HEK293 (cell line): Measurements from ENCODE around the gene HPDL.

Source experiments
- CTCF ChIA-PET: fragments of 350-600 bp; formaldehyde crosslinking; extraction: SDS; loops from one replicate; lab custom pipeline; 2021; ENCODE audit warnings: antibody characterized with exemption; lab: Yijun Ruan, JAX
- POLR2A ChIA-PET: fragments of 300-600 bp; formaldehyde crosslinking; extraction: SDS; loops from one replicate; lab custom pipeline; 2020; ENCODE audit warnings: antibody characterized with exemption, inconsistent platforms; lab: Yijun Ruan, JAX
- H3K27ac ChIP-seq: fragments of 200-500 bp; sonication (Bioruptor generic); 2 replicates; pipeline ENCODE4 v1.5.1; 2014; ENCODE audit warnings: low read depth, low read length, control low read depth, inconsistent platforms; ENCODE audit errors: extremely low read depth
- H3K36me3 ChIP-seq, 2 experiments: fragments of 200-500 bp in 1 of 2; sonication (Bioruptor generic) in 1 of 2; 1 replicate in 1 of 2; 2 replicates in 1 of 2; pipeline ENCODE4 v1.5.1; 2014 to 2017; ENCODE audit warnings: inconsistent platforms in 2 of 2, low read length in 2 of 2; ENCODE audit not compliant: control insufficient read depth in 2 of 2, insufficient read depth in 1 of 2
- H3K4me1 ChIP-seq: fragments of 200-500 bp; sonication (Bioruptor generic); 2 replicates; pipeline ENCODE4 v1.5.1; 2014; ENCODE audit warnings: mild to moderate bottlenecking, low read length, inconsistent platforms; ENCODE audit not compliant: control insufficient read depth, insufficient read depth
- H3K4me3 ChIP-seq: 2 replicates; pipeline ENCODE4 v1.5.1; 2011; ENCODE audit warnings: low read depth, mild to moderate bottlenecking, control low read depth, low read length, moderate library complexity
- H3K9me3 ChIP-seq: fragments of 200-500 bp; sonication (Bioruptor generic); 2 replicates; pipeline ENCODE4 v1.5.1; 2014; ENCODE audit warnings: low read depth, low read length, inconsistent platforms; ENCODE audit not compliant: control insufficient read depth, insufficient read depth
- GLI4 ChIP-seq: fragments of 450-650 bp; formaldehyde crosslinking; IDR thresholded peaks from 2 replicates; pipeline ENCODE4 v1.5.1; 2016; ENCODE audit warnings: missing biosample characterization, missing genetic modification characterization
- MEIS1 ChIP-seq: sonication (generic); formaldehyde crosslinking; IDR thresholded peaks from 2 replicates; pipeline ENCODE4 v1.8.1; 2022; ENCODE audit warnings: missing genetic modification reagents, mild to moderate bottlenecking, borderline replicate concordance
- YY1 ChIP-seq: fragments of 450-650 bp; formaldehyde crosslinking; IDR thresholded peaks from 2 replicates; pipeline ENCODE4 v1.5.1; 2018; ENCODE audit warnings: missing biosample characterization, missing genetic modification characterization
- ZBTB21 ChIP-seq: fragments of 450-650 bp; formaldehyde crosslinking; IDR thresholded peaks from 2 replicates; pipeline ENCODE4 v1.5.1; 2017; ENCODE audit warnings: missing biosample characterization, missing genetic modification characterization
- ZBTB7A ChIP-seq: fragments of 450-650 bp; formaldehyde crosslinking; IDR thresholded peaks from 2 replicates; pipeline ENCODE4 v1.5.1; 2016; ENCODE audit warnings: low read depth, missing biosample characterization, missing genetic modification characterization
- ZFP37 ChIP-seq: fragments of 450-650 bp; formaldehyde crosslinking; IDR thresholded peaks from 2 replicates; pipeline ENCODE4 v1.5.1; 2016; ENCODE audit warnings: missing biosample characterization, missing genetic modification characterization
- ZNF174 ChIP-seq: fragments of 450-650 bp; formaldehyde crosslinking; IDR thresholded peaks from 2 replicates; pipeline ENCODE4 v1.5.0; 2017; ENCODE audit warnings: missing biosample characterization, mild to moderate bottlenecking, missing genetic modification characterization
- ZNF302 ChIP-seq: fragments of 450-650 bp; formaldehyde crosslinking; IDR thresholded peaks from 2 replicates; pipeline ENCODE4 v1.5.1; 2016; ENCODE audit warnings: missing biosample characterization, missing genetic modification characterization, low read depth
- ZNF404 ChIP-seq: fragments of 450-650 bp; formaldehyde crosslinking; IDR thresholded peaks from 2 replicates; pipeline ENCODE4 v1.5.1; 2017; ENCODE audit warnings: missing biosample characterization, missing genetic modification characterization
- ZNF530 ChIP-seq: fragments of 450-650 bp; formaldehyde crosslinking; IDR thresholded peaks from 2 replicates; pipeline ENCODE4 v1.5.1; 2016; ENCODE audit warnings: low read depth, missing biosample characterization, missing genetic modification characterization
- ZNF610 ChIP-seq: fragments of 450-650 bp; formaldehyde crosslinking; IDR thresholded peaks from 2 replicates; pipeline ENCODE4 v1.5.1; 2016; ENCODE audit warnings: missing biosample characterization, missing genetic modification characterization, borderline replicate concordance
- ZNF654 ChIP-seq: fragments of 450-650 bp; formaldehyde crosslinking; IDR thresholded peaks from 2 replicates; pipeline ENCODE4 v1.5.1; 2016; ENCODE audit warnings: low read depth, missing biosample characterization, missing genetic modification characterization
- ZNF677 ChIP-seq: fragments of 450-650 bp; IDR thresholded peaks from 2 replicates; pipeline ENCODE4 v1.5.0; 2018; ENCODE audit warnings: missing biosample characterization, mild to moderate bottlenecking, missing genetic modification characterization, moderate library complexity
- ZNF701 ChIP-seq: fragments of 450-650 bp; formaldehyde crosslinking; IDR thresholded peaks from 2 replicates; pipeline ENCODE4 v1.5.1; 2016; ENCODE audit warnings: missing biosample characterization, missing genetic modification characterization
- ZNF707 ChIP-seq: fragments of 450-650 bp; formaldehyde crosslinking; IDR thresholded peaks from 2 replicates; pipeline ENCODE4 v1.5.1; 2016; ENCODE audit warnings: missing biosample characterization, missing genetic modification characterization
- ZNF747 ChIP-seq: fragments of 450-650 bp; formaldehyde crosslinking; IDR thresholded peaks from 2 replicates; pipeline ENCODE4 v1.5.1; 2016; ENCODE audit warnings: missing biosample characterization, missing genetic modification characterization
- ZNF76 ChIP-seq: fragments of 450-650 bp; formaldehyde crosslinking; IDR thresholded peaks from 2 replicates; pipeline ENCODE4; 2016; ENCODE audit warnings: low read depth, missing biosample characterization, missing genetic modification characterization, borderline replicate concordance
- ZNF776 ChIP-seq: fragments of 450-650 bp; formaldehyde crosslinking; IDR thresholded peaks from 2 replicates; pipeline ENCODE4 v1.5.0; 2017; ENCODE audit warnings: missing biosample characterization, missing genetic modification characterization, borderline replicate concordance
- ZSCAN23 ChIP-seq: fragments of 450-650 bp; formaldehyde crosslinking; IDR thresholded peaks from 2 replicates; pipeline ENCODE4 v1.5.1; 2016; ENCODE audit warnings: missing biosample characterization, missing genetic modification characterization
- TF ChIP-seq, protein P1 (sequence below): fragments of 450-650 bp; formaldehyde crosslinking; IDR thresholded peaks from 2 replicates; pipeline ENCODE4 v1.5.1; 2016; ENCODE audit warnings: missing biosample characterization, missing genetic modification characterization
- TF ChIP-seq, protein P2 (sequence below): fragments of 450-650 bp; formaldehyde crosslinking; IDR thresholded peaks from 2 replicates; pipeline ENCODE4 v1.5.1; 2017; ENCODE audit warnings: missing biosample characterization, missing genetic modification characterization
- TF ChIP-seq, protein P3 (sequence below): fragments of 450-650 bp; formaldehyde crosslinking; IDR thresholded peaks from 2 replicates; pipeline ENCODE4 v1.5.1; 2017; ENCODE audit warnings: missing biosample characterization, missing genetic modification characterization
- TF ChIP-seq, protein P4 (sequence below): fragments of 450-650 bp; IDR thresholded peaks from 2 replicates; pipeline ENCODE4 v1.5.1; 2018; ENCODE audit warnings: missing biosample characterization, missing genetic modification characterization

HPDL gene

DNA sequence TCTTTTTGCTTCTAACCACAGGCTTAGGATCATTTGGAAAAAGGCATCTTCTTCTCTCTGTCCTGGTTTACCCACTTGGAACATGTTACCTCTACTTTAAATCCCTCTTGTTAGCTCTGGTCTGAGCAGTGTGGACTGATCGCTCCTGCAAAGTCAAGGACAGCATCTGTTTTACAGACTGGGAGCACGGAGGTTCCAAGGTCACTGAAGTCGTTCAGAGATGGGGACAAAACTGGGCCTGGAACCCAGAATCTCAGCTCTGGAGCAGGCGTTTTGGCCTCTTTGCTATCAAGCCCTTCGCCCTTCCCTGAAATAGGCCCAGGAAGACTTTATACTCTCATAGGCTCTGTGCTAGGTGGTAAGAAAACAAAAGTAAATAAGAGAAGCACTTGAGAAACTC lies 24.8 kb downstream of the HPDL start:
- POLR2A ChIA-PET: interaction anchor here (0.7 kb wide), 1 partner anchor 48 kb away, joined by 5 read pairs; no protein-coding TSS in a partner anchor

DNA sequence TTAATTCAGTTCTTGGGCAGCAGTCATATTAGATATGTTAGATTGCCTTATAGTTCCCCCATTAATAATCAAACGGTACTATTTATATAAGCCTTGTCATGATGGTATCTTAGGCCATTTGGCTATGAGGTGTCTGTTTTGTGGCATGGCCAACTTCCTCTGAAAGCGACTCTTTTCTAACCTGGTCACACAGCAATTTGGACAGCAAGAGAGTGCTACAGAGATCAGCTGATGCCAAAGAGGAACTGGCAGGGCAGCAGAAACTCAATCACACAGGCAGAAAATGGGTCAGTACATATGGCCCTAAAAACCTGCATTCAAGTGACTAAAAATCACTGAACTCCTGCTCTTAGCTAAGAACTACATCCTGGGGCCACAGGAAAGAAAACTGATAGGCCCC lies 27.0 kb downstream of the HPDL start:
- Histone ChIP-seq H3K36me3 (no peaks in the 10 kb centered on the region), H3K4me3 (no peak overlapping the region), H3K27ac (no peak overlapping the region), H3K9me3 (no peaks in the 10 kb centered on the region), H3K4me1 (peaks cover 7% of the 10 kb centered on the region; the same call in 1 of the 2 replicates)
- CTCF ChIA-PET: interaction anchor here (0.6 kb wide), 1 partner anchor 158 kb away, joined by 5 read pairs; no protein-coding TSS in a partner anchor
- POLR2A ChIA-PET: interaction anchor here (2.1 kb wide), 1 partner anchor 14 kb away, joined by 5 read pairs; the partner anchor contains the start of genes MUTYH and TOE1
- TF ChIP-seq ZNF610 (tag by site-specific recombination): no peak
- no peak for TF ChIP-seq YY1 (tag by site-specific recombination)
- TF ChIP-seq, protein P1, sequence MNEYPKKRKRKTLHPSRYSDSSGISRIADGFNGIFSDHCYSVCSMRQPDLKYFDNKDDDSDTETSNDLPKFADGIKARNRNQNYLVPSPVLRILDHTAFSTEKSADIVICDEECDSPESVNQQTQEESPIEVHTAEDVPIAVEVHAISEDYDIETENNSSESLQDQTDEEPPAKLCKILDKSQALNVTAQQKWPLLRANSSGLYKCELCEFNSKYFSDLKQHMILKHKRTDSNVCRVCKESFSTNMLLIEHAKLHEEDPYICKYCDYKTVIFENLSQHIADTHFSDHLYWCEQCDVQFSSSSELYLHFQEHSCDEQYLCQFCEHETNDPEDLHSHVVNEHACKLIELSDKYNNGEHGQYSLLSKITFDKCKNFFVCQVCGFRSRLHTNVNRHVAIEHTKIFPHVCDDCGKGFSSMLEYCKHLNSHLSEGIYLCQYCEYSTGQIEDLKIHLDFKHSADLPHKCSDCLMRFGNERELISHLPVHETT (tag by site-specific recombination): no peak
- TF ChIP-seq ZNF707: no peak
- no peak for TF ChIP-seq ZFP37 (tag by site-specific recombination)
- TF ChIP-seq ZBTB21 (tag by site-specific recombination): no peak
- TF ChIP-seq, protein P2, sequence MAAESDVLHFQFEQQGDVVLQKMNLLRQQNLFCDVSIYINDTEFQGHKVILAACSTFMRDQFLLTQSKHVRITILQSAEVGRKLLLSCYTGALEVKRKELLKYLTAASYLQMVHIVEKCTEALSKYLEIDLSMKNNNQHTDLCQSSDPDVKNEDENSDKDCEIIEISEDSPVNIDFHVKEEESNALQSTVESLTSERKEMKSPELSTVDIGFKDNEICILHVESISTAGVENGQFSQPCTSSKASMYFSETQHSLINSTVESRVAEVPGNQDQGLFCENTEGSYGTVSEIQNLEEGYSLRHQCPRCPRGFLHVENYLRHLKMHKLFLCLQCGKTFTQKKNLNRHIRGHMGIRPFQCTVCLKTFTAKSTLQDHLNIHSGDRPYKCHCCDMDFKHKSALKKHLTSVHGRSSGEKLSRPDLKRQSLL: no peak
- no peak for TF ChIP-seq ZNF404 (tag by site-specific recombination)

More for the DNA sequence above, 24.8 kb downstream of the HPDL start:
- Histone ChIP-seq H3K9me3 (no peaks in the 10 kb centered on the region), H3K4me1 (peaks cover 6% of the 10 kb centered on the region; the same call in 1 of the 2 replicates), H3K36me3 (peaks cover 0 to 5% of the 10 kb centered on the region in 2 experiments; a peak in 1 of 3 replicates), H3K4me3 (no peak overlapping the region), H3K27ac (no peak overlapping the region)
- CTCF ChIA-PET: interaction anchor here (0.8 to 4.3 kb wide), 2 partner anchors 8 to 10 kb away, joined by 5 to 23 read pairs; no protein-coding TSS in a partner anchor
- no peak for TF ChIP-seq ZNF677 (tag by site-specific recombination)
- no peak for TF ChIP-seq ZNF302 (tag by site-specific recombination)
- TF ChIP-seq, protein P3, sequence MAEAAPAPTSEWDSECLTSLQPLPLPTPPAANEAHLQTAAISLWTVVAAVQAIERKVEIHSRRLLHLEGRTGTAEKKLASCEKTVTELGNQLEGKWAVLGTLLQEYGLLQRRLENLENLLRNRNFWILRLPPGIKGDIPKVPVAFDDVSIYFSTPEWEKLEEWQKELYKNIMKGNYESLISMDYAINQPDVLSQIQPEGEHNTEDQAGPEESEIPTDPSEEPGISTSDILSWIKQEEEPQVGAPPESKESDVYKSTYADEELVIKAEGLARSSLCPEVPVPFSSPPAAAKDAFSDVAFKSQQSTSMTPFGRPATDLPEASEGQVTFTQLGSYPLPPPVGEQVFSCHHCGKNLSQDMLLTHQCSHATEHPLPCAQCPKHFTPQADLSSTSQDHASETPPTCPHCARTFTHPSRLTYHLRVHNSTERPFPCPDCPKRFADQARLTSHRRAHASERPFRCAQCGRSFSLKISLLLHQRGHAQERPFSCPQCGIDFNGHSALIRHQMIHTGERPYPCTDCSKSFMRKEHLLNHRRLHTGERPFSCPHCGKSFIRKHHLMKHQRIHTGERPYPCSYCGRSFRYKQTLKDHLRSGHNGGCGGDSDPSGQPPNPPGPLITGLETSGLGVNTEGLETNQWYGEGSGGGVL (tag by site-specific recombination): no peak
- TF ChIP-seq ZBTB7A (tag by site-specific recombination): no peak
- TF ChIP-seq ZNF701 (tag by site-specific recombination): no peak
- no peak for TF ChIP-seq ZNF747 (tag by site-specific recombination)

DNA sequence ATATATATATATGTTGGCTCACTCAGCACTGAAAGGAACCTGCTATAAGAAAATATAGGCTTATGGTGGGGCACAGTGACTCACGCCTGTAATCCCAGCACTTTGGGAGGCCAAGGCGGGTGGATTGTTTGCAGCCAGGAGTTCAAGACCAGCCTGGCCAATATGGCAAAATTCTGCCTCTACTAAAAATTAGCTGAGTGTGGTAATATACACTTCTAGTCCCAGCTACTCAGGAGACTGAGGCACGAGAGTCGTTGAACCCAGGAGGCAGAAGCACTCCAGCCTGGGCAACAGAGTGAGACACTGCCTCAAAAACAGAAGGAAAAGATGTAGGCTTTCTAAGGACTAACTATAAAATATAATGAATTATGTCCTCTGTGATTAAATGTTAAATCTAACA lies 28.1 kb downstream of the HPDL start:
- CTCF ChIA-PET: interaction anchor here (0.6 to 11.2 kb wide), 2 partner anchors 11 to 137 kb away, joined by 4 to 157 read pairs; partner anchors contain the start of gene TESK2
- Histone ChIP-seq H3K36me3 (no peaks in the 10 kb centered on the region), H3K9me3 (no peaks in the 10 kb centered on the region)
- TF ChIP-seq ZNF174 (no peak), ZFP37 (tag by site-specific recombination) (no peak), GLI4 (no peak), ZNF654 (tag by site-specific recombination) (no peak), MEIS1 (CRISPR knock-in tag) (no peak), ZNF776 (tag by site-specific recombination) (no peak), ZNF76 (tag by site-specific recombination) (no peak), ZNF530 (tag by site-specific recombination) (no peak), ZNF747 (tag by site-specific recombination) (no peak), ZNF677 (tag by site-specific recombination) (no peak), ZSCAN23 (tag by site-specific recombination) (no peak)
- TF ChIP-seq, protein P4, sequence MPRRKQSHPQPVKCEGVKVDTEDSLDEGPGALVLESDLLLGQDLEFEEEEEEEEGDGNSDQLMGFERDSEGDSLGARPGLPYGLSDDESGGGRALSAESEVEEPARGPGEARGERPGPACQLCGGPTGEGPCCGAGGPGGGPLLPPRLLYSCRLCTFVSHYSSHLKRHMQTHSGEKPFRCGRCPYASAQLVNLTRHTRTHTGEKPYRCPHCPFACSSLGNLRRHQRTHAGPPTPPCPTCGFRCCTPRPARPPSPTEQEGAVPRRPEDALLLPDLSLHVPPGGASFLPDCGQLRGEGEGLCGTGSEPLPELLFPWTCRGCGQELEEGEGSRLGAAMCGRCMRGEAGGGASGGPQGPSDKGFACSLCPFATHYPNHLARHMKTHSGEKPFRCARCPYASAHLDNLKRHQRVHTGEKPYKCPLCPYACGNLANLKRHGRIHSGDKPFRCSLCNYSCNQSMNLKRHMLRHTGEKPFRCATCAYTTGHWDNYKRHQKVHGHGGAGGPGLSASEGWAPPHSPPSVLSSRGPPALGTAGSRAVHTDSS: no peak
- TF ChIP-seq, all 188 proteins: peak for 0
- H3K27ac ChIP-seq: no peak overlapping the region
- POLR2A ChIA-PET: interaction anchor here (2.1 kb wide), 1 partner anchor 15 kb away, joined by 5 read pairs; the partner anchor contains the start of genes MUTYH and TOE1
- H3K4me3 ChIP-seq: no peak overlapping the region
- peaks cover 7% of the 10 kb centered on the region; the same call in 1 of the 2 replicates for H3K4me1 ChIP-seq
